Left lung (tissue), 10 donors: Measurements from ENCODE around the gene OPTC. TPM values are rescaled to one million over a fixed set of nuclear protein-coding genes. Genes with fewer than 3 reads are reported as not detected.
A peak's percentile ranks its signal among the peaks of the same experiment; 100 is the strongest.

ENCODE experiments used
- ATAC-seq: fragments of 200-7000 bp; cut with Tn5 transposase; one replicate; pipeline ENCODE4 v1.9.1; 2020; ENCODE audit warnings: moderate library complexity
- DNase-seq, 4 donors: peaks; one replicate each; pipeline ENCODE4 v3.0.0-alpha.2; 2013 to 2020
- H3K27ac ChIP-seq, 2 donors: fragments of 200-600 bp; sonication (generic) in 1 of 2; one replicate each; pipeline versions ENCODE4 v1.5.0 to v1.8.0; 2020 to 2021
- H3K27me3 ChIP-seq, 2 donors: fragments of 200-600 bp; sonication (generic) in 1 of 2; one replicate each; pipeline versions ENCODE4 v1.5.0 to v1.8.0; 2020 to 2021
- H3K36me3 ChIP-seq, 2 donors: fragments of 200-600 bp; sonication (generic) in 1 of 2; one replicate each; pipeline versions ENCODE4 v1.5.0 to v1.8.0; 2020 to 2021
- H3K4me1 ChIP-seq, 2 donors: fragments of 200-600 bp; one replicate each; pipeline ENCODE4 v1.8.0; 2021
- H3K4me3 ChIP-seq, 2 donors: fragments of 200-600 bp; sonication (generic) in 1 of 2; one replicate each; pipeline versions ENCODE4 v1.5.0 to v1.8.0; 2020 to 2021; ENCODE audit warnings: mild to moderate bottlenecking in 1 of 2
- H3K9me3 ChIP-seq, 2 donors: fragments of 200-600 bp; sonication (generic) in 1 of 2; one replicate each; pipeline versions ENCODE4 v1.5.0 to v1.8.0; 2020 to 2021
- CTCF ChIP-seq, 2 donors: fragments of 200-600 bp; sonication (generic) in 1 of 2; IDR thresholded peaks; one replicate each; pipeline versions ENCODE4 v1.5.0 to v1.8.0; 2021; ENCODE audit warnings: antibody characterized with exemption in 2 of 2
- intact Hi-C, 2 donors: fragments of 100-400 bp; cut with DNase I; formaldehyde crosslinking; loops; one replicate each; pipeline versions ENCODE4 v1.11.2 to v1.14.2; 2022
- polyA plus RNA-seq, 6 donors: library from polyadenylated mRNA; unstranded; fragments of 120-200 nt; gene quantifications; one replicate each; pipeline ENCODE4 v1.2.1, GENCODE V29; 2013; ENCODE audit not compliant: insufficient read length in 6 of 6
- total RNA-seq, 2 donors: library from RNA; stranded (reverse); fragmentation: NEBNext Ultra II Directional; extraction: Animal tissue kit (Norgen Biotek cat#: 25700); gene quantifications; one replicate each; pipeline ENCODE4 v1.2.1, GENCODE V29; 2021
- donor health status: DM: no; HTN: yes; CAD: no.
- donor health status: DM: no; HTN: no; CAD: no.

The OPTC gene
- total and polyA plus RNA-seq, 8 donors, result not detected

- ATAC-seq, result no peak
- no peak for TF ChIP-seq CTCF (IDR thresholded peaks at IDR 0.05)
- intact Hi-C loops, result no loop called here
- no peaks in the 10 kb centered on the region for H3K9me3 ChIP-seq
- H3K4me3 ChIP-seq, result no peak overlapping the region
- H3K4me1 ChIP-seq, result peaks cover 0 to 21% of the 10 kb centered on the region in 2 donors
- H3K36me3 ChIP-seq, result no peaks in the 10 kb centered on the region
- no peak overlapping the region for H3K27ac ChIP-seq
- no peak for DNase-seq
- H3K27me3 ChIP-seq, result no peaks in the 10 kb centered on the region
These were observed 59.5 kb downstream of the OPTC start for GRCh38 chr1:203553496-203553895.

- no peak for DNase-seq
- intact Hi-C loops, result no loop called here
- no peak for ATAC-seq
- Histone ChIP-seq H3K4me3 (no peak overlapping the region), H3K27ac (no peak overlapping the region), H3K4me1 (peaks cover 0 to 19% of the 10 kb centered on the region in 2 donors), H3K9me3 (no peaks in the 10 kb centered on the region), H3K36me3 (no peaks in the 10 kb centered on the region), H3K27me3 (no peaks in the 10 kb centered on the region)
- TF ChIP-seq CTCF (IDR thresholded peaks at IDR 0.05), result no peak
These were observed 60.1 kb downstream of the OPTC start for GRCh38 chr1:203554071-203554470.

- Histone ChIP-seq H3K9me3 (no peaks in the 10 kb centered on the region), H3K4me3 (no peak overlapping the region), H3K36me3 (no peaks in the 10 kb centered on the region), H3K4me1 (peaks cover 0 to 18% of the 10 kb centered on the region in 2 donors), H3K27ac (peak overlapping the region in 1 of 2 donors; percentile 59), H3K27me3 (no peaks in the 10 kb centered on the region)
- TF ChIP-seq CTCF (IDR thresholded peaks at IDR 0.05), result no peak
- DNase-seq, result no peak
- ATAC-seq, result no peak
- intact Hi-C loops, result no loop called here
These were observed 61.1 kb downstream of the OPTC start for GRCh38 chr1:203555076-203555475.

- H3K9me3 ChIP-seq, result no peaks in the 10 kb centered on the region
- ATAC-seq (no peak), DNase-seq (peak in 1 of 4 donors; percentile 15)
- peaks cover 0 to 18% of the 10 kb centered on the region in 2 donors for H3K4me1 ChIP-seq
- H3K36me3 ChIP-seq, result no peaks in the 10 kb centered on the region
- no peak for TF ChIP-seq CTCF (IDR thresholded peaks at IDR 0.05)
- no peak overlapping the region for H3K4me3 ChIP-seq
- intact Hi-C loops, result no loop called here
- peak overlapping the region in 1 of 2 donors; percentile 59 for H3K27ac ChIP-seq
- no peaks in the 10 kb centered on the region for H3K27me3 ChIP-seq
These were observed 61.6 kb downstream of the OPTC start for GRCh38 chr1:203555511-203556046.

- no peak for TF ChIP-seq CTCF (IDR thresholded peaks at IDR 0.05)
- Histone ChIP-seq H3K4me3 (no peak overlapping the region), H3K36me3 (no peaks in the 10 kb centered on the region), H3K9me3 (no peaks in the 10 kb centered on the region), H3K27me3 (no peaks in the 10 kb centered on the region), H3K27ac (peak overlapping the region in 1 of 2 donors; percentile 59), H3K4me1 (peaks cover 0 to 18% of the 10 kb centered on the region in 2 donors)
- ATAC-seq, result peak; percentile 19
- intact Hi-C loops, result no loop called here
- peak in 1 of 4 donors; percentile 28 for DNase-seq
These were observed 62.3 kb downstream of the OPTC start for GRCh38 chr1:203556047-203556851.
